HepG2 (cell line): Measurements from ENCODE around the gene RAB35.

Source experiments
- CEBPB ChIP-seq: IDR thresholded peaks from 2 replicates; pipeline ENCODE4 v1.6.1; 2011; ENCODE audit warnings: low read depth, low read length, improper control_type of control experiment, borderline replicate concordance
- CTCF ChIP-seq: sonication (generic); formaldehyde crosslinking; IDR thresholded peaks from 2 replicates; pipeline ENCODE4 v1.5.0; 2020; ENCODE audit warnings: mild to moderate bottlenecking, missing genetic modification reagents, moderate library complexity
- KDM5A ChIP-seq: fragments of 200-600 bp; sonication (generic); IDR thresholded peaks from 2 replicates; pipeline ENCODE4 v1.7.0; 2018; ENCODE audit warnings: antibody characterized with exemption, mild to moderate bottlenecking, low read length, borderline replicate concordance
- MAX ChIP-seq: IDR thresholded peaks from 2 replicates; pipeline ENCODE4 v1.6.1; 2012; ENCODE audit warnings: inconsistent platforms
- RAD21 ChIP-seq: fragments of 450-650 bp; formaldehyde crosslinking; IDR thresholded peaks from 2 replicates; pipeline ENCODE4 v1.5.0; 2020; ENCODE audit warnings: mild to moderate bottlenecking
- SAP130 ChIP-seq: IDR thresholded peaks from 2 replicates; pipeline ENCODE4 v1.6.1; 2016; ENCODE audit warnings: low read depth
- ZFX ChIP-seq: sonication (generic); formaldehyde crosslinking; IDR thresholded peaks from 2 replicates; pipeline ENCODE4 v1.4.0; 2020; ENCODE audit warnings: mild to moderate bottlenecking, low read depth, missing genetic modification reagents, moderate library complexity

GRCh38 chr12:120142231-120142877 lies 25.8 kb upstream of the RAB35 start:
- TF ChIP-seq CTCF (CRISPR knock-in tag) (no peak), CEBPB (no peak), RAD21 (no peak), SAP130 (CRISPR knock-in tag) (no peak), ZFX (CRISPR knock-in tag) (no peak), KDM5A (no peak), MAX (no peak)
